HG03457 (cell line): ENCODE measurements around the gene SPDEF.

Experiments
- ATAC-seq: cut with Tn5 transposase; IDR thresholded peaks from one replicate; pipeline ENCODE4 v1.9.1; 2021; ENCODE audit warnings: moderate number of reproducible peaks; ENCODE audit not compliant: unreplicated experiment

SPDEF gene

GRCh38 chr6:34530753-34531365 is 25.3 kb downstream of the SPDEF start:
- ATAC-seq, result no peak

GRCh38 chr6:34529665-34530327 is 26.3 kb downstream of the SPDEF start:
- ATAC-seq, result no peak

- no peak for ATAC-seq
Measured at GRCh38 chr6:34528996-34529664, 27.0 kb downstream of the SPDEF start.

DNA sequence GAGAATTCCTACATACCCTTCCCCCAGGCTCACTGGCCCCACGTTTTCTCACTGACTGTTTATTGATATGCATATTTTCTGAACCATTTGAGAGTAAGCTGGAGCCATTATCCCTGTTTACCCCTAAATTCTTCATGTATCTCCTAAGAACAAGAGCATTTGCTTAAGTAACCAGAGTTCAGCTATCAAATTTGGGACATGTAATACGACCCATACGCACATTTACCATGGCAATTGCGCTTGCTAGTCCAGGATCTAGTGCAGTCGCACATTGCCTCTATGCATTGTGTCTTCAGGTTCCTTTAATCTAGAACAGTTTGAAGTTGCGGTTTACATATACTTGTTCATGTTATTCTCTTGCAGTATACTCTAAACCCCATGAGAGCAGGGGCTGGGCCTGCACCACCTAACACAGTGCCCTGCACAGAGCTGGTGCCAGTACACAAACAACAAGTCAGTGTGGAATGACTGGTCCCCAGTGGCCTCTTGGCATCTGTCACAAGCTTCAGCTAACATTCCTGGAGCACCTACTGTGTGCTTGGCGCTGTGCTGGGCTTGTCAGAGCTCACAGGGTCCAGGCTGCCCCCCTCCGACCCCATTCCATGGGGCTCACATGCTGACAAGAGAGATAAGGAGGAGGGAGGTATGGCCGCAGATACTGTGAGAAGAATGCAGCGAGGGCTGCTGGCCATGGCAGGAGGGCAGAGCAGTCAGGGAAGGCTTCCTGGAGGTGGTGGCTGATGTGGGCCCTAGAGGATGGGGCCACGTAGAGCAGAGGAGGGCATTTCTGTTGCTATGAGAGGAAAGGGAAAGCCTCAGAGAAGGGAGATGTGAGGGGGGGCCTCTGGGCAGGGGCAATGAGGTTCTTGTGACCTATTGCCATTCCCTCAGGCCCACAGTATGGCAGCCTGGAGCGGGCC is 28.1 kb downstream of the SPDEF start:
- ATAC-seq, result no peak

DNA sequence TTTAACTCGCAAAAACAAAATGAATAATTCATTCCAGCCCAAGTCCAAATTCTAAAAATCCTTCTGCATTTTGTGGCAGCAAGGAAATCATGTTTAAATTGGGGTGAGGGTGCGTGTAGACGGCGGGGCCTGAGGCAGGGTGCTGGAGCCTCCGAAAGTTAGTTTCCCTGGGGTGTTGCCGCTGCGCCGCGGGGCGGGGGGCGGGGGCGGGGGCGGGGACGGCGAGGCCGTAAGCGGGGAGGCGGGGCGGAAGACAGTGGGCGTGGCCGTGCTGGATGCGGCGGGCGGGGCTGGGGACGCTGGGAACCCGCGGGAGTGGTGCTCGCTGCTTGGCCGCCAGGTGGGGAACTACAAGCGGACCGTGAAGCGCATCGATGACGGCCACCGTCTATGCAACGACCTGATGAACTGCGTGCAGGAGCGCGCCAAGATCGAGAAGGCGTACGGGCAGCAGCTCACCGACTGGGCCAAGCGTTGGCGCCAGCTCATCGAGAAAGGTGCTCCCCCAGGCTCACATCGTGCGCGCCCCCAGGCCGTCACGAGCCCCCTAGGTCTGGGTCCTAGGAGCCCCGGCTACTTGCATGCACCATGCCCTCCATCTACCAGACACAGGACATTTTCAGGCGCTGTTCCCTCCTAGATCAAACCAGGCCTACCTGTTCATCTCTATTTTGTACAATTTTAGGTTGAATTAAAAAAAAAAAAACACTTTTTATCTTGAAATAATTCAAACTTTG is 29.0 kb downstream of the SPDEF start:
- peak; percentile 61 for ATAC-seq

DNA sequence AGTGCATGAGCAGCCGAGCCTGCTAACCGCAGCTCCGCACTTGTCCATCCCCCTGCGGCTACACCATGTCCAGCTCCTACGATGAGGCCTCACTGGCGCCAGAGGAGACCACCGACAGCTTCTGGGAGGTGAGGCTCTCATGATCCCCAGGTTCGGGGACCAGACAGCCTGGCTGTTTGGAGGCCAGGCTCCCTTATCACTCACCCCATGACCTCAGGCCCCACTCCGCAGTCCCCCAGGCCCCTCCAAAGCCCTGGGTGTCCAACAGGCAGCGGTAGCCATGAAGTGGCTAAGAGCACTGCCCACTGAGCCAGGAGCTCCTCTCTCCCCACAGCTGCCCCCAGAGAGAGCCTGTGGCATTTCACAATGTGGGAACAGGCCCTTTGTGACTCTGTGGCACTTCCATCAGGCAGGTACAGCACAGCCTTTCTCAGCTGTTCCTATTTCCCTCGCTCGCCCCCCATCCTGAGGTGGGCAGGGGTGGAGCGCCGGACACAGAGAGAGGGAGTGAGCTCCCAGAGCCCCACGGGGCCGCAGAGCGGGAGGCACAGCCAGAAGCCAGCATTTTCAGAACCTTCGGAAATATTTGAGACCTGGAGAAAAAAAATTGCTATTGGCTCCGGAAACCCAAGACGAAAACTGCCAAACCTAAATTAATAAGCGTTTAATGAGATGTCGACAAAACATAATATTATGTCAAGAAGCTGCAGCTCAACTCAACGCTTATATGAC is 29.7 kb downstream of the SPDEF start:
- ATAC-seq, result no peak

- no peak for ATAC-seq
Measured at GRCh38 chr6:34525431-34526175, 30.5 kb downstream of the SPDEF start.

GRCh38 chr6:34524971-34525370 is 31.2 kb downstream of the SPDEF start:
- ATAC-seq, result no peak

DNA sequence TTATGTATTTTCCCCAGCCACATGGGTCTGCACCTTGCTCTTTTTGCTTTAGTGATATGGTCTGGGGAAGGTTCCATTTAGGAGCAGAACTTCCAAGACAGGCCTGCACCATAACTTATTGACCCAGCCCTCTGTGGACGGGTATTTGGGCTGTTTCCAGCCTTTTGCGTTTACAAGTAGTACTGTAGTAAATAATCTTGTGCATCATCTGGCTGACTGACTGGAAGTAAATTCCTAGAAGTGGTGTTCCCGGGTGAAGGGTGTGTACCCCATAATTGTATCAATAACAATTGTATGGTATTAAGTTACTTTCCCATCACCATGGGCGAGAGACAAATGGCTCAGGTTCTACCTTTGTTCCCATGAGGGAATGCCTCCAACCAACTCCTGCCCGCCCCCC is 31.6 kb downstream of the SPDEF start:
- ATAC-seq, result no peak

DNA sequence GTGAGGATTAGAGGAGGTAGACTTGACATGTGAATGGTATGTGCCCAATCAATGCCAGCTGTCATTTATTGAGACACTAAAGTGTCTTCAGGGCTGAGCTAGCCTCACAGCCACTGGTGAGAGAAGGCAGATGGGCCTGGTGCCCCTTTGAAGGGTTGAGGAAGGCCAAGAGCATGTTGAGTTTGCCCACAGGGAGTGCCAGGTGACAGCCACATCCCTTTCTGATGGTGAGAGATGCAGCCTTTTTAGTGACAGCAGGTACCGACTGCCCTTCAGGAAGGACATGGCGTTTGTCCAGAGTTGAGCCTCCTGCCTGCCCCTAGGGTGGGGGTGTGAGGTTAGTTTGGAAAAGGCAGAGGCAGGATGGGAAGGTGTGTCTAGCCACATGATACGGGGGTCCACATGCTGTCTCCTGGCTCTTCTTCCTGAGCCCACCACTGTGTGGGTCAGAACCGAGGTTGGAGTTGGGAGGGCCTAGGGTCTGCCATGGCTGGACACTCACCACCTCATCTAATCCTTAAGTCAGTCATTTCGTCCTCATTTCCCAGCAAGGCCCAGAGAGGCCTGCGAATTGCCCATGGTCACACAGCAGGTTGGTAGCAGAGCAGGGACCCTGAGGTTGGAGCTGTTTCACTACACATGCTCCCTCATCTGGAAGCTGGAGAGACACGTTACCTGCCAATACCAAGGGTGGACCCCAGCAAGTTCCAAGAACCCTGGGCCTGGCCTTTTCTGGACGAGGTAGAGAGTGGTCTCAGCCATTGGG is 32.5 kb downstream of the SPDEF start:
- no peak for ATAC-seq

DNA sequence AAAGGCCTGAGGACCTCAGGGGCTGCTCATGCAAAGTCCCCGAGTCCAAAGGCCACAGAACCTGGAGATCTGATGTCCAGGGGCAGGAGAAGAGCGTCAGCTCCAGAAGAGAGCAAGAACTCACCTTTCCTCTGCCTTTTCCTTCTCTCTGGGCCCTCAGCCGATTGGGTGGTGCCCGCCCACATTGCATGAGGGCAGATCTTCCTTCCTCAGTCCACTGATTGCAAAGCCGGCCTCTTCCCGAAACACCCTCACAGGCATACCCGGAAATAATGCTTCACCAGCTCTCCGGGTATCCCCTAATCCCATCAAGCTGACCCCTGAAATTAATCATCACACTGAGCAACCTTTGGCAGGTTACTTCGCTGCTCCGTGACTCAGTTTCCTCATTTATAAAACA is 33.4 kb downstream of the SPDEF start:
- no peak for ATAC-seq

GRCh38 chr6:34521463-34522285 is 34.5 kb downstream of the SPDEF start:
- no peak for ATAC-seq

GRCh38 chr6:34520645-34521462 is 35.3 kb downstream of the SPDEF start:
- no peak for ATAC-seq

DNA sequence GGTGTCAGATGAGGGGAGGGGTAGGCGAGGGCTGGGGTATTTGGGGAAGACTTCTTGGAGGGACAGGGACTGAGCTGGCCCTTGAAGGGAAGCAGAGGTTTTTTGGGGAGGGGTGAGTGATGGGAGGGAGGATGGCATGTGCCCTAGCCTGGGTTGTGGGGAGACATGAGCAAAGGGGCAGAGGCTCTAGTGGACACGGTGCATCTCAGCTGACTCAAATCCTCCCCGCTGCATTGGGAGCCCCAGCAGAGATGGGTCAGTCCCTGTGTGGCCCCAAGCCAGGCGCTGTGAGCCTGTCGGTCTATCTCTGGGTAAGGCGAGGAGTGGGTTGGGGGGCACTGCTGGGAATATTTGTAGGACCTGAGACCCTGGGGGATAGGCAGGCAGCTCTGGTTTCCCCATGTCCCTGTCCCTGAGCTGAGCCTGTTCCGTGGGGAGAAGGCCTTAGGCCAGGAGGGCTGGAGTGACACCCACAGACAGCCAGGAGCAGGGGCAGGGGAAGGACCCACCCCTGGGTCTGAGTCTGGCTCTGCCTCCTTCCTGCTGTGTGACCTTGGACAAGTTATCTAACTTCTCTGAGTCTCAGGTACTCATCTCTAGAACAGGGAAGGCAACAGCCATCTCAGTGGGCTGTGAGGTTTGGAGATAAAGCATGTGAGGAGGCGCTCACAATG is 36.0 kb downstream of the SPDEF start:
- no peak for ATAC-seq

- no peak for ATAC-seq
Measured at GRCh38 chr6:34518669-34519365, 37.3 kb downstream of the SPDEF start.

DNA sequence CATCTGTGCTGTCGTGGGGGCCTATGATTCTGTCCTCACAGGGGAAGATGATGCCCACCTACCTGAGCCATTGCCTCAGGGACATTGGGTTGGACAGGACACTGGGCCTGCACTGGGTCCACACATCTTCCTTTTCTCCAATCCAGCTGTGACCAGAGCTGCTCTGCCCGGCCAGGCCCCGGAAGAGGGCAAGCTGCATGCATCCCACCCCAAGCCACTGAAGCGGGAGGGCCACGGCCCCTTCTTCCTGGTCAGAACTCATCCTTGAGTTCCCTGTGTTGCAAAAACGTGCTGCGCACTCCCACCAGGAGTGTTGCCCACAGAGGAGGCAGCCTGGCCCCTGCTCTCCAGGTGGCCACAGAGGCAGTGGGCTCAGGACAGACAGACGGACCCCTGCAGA is 38.2 kb downstream of the SPDEF start:
- no peak for ATAC-seq
